H4 (cell line): ENCODE measurements around the gene CHCHD6. TPM values are rescaled to one million over a fixed set of nuclear protein-coding genes. Genes with fewer than 3 reads are reported as not detected.

ENCODE experiments used
- DNase-seq: peaks from one replicate; pipeline ENCODE4 v3.0.0-alpha.2; 2015; ENCODE audit warnings: low spot score
- total RNA-seq: library from RNA; depleted of rRNA; stranded (reverse); fragments of >200 nt; shearing (Covaris generic); gene quantifications from 2 replicates; pipeline ENCODE4 v1.2.3, GENCODE V29; 2014

CHCHD6 gene
- total RNA-seq, 1 experiment from 2014 or later: 16.5 TPM

DNA sequence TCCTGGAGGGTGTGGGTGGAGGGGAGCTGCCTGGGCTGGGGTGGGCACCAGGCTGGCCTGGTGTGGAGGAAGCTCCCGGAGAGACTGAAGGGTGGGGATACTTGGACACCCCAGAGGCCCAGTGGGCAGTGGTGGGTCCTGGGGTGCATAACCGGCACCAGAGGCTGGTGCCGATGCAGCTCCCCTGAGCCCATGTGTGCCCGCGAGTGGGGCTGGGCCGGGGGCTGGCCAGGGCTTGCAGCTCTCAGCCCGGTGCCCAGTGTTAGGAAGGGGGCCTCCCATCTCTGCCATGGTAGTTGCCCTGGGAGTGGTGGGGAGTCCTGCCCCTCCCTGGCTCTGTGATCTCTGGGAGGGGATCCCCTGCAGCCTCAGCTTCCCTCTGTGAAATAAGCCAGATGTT, 288.2 kb downstream of the CHCHD6 start:
- no peak for DNase-seq

DNA sequence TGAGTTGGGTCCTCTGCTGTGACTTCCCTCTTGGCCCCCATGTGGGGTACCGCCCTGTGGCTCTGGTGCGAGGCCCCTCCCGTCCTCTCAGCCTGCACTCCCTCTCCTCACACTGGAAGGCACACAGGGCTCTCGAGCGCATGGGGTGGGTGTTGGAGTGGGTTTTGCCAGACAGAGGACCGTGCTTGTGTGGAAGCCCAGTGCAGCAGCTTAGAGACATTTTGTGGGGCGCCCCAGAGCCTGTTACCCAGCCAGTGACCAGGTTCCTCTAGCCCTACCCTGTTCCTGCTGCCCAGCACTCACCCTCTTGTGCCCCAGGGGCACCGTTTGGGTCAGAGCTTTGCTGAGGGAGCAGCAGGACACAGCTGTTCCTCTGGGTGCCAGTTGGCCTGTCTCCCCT, 288.7 kb downstream of the CHCHD6 start:
- DNase-seq: no peak

DNA sequence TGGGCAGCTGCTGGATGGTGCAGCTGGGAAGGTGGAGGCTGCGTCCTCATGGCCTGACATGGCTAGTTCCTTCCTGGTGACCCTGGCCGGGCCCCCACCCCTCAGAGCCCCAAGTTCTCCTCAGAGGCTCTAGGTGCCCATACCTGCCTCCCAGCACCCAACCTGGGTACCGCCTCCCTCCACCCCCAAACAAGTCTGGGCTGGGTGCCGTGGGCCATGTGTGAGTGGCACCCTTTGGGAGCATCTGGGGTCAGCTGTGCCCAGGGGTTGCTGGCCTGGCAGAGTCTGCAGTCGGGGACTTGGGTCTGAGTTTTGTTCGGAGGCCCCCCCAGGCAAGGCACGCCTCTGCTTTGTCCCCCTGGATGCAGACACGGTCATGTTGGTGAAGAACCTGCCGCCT, 289.4 kb downstream of the CHCHD6 start:
- no peak for DNase-seq

DNA sequence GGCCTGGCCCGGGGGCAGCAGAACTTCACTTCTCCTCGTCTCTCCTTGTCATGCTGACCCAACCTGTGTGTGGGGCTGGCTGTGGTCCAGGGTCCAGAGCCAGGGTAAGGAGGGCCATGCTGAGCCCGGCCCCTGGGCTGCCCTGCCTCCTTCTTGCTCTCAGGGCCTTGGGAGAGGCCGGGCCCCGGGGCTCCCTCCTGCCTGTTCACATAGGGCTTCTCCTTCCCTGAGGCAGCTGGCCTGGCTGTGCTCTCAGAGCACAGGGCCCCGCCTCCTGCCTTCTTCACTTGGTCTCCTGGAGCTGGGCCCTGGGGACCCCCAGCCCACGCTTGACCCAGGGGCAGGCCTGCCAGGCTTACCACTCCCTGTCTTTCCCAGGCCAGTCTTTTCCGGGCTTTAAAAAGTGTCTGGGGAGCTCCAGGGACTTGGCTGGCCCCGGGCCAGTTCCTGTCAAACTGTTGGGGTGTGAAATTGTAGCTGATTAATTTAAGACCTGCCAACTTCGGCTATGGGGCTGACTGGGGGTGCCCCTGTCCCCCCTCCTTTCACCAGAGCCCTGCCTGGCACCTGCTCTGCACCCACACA, 290.7 kb downstream of the CHCHD6 start:
- DNase-seq: no peak

DNA sequence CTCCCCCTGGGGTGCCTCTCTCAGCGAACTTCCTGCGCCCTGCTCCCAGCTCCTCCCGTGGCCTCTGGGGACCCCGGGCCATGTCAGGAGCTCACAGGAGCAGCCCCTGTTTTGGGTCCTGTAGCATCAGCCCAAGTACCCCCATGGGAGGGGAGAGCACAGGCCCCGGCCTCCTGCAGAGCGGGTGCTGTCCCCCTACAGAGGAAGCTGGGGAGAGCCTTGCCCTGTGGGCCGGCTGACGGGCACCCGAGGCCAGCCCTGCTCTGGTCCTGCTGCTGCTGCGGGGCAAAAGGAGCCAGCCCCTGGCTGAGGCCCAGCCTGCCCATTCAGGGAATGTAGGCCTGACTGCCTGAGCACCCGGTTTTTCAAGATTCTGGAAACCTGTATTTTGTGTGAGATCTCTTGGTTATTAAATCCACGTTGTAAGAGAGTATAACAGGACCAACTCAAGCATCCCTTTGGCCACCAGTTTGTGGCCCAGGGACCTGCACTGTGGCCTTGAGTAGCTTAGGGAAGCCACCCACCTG, 291.3 kb downstream of the CHCHD6 start:
- no peak for DNase-seq

DNA sequence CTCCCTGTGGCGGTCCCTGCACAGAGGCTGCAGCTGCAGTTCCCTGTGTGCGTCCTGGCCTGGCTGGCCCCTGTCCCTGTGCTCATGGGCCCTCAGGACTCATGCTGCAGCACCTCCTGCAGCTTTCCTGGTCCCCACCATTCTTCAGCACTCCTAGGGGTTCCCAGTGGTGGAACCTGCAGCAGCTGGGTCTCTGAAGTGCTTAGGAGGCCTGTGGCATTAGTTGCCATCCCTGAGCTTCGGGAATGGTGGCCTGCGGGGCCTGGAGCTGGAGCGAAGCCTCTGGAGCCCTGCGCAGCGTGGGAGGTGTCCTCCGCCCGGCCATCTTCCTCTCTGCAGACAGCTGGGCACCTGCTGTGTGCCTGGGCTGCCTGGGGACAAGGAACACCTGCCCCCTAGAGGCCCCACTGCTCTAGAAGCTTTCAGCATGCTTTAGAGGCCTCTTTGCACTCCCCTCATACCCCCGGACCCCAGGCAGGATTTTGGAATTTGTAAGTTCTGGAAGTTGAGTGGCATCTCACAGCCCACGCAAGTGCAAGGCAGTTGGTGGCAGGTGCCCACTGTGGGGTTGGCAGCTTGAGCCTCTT, 292.0 kb downstream of the CHCHD6 start:
- DNase-seq: no peak

DNA sequence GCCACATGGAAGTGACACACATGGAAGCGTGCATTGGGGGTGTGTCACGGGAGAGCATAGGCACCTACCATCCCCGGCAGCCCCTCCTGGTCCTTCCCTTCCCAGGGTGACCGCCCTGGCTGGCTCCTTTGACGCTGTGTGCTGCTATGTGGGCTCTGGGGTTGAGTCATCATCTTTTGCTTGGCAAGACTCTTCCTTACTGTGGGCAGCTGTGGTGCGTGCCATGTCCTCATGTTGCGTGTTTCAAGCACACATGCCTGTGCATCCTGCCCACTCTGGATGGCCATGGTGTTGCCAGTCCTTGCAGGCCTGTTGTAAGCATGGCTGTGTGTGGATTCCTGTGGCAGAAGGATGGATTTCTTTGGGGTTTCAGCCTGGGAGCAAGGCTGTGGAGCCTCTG, 292.9 kb downstream of the CHCHD6 start:
- no peak for DNase-seq

DNA sequence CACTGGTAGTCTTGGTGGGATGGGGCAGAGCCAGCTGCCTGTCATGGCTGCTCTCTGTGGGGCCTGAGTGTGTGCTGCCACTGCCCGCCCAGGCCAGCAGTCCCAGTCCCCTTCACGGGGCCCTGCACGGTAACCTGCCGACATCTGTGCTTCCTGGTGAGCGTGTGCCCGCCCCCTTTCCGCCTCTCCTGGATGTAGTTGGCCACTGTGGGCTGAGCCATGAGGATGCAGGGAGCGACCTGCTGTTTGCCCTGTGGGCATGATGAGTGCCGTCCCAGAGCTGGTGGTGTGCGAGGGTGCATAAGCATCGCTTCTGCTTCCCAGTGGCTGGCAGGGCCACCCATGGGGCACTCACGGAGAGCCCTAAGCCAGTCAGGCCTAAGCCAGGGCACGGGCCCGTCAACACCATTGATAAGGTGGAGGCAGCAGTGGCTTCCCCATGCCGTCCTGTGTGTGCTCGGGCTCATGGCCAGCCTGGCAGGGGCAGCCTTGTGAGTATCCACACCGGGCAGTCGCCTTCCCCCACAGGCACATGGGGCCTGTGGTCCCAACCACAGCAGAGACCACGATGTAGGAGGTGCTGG, 293.5 kb downstream of the CHCHD6 start:
- no peak for DNase-seq

DNA sequence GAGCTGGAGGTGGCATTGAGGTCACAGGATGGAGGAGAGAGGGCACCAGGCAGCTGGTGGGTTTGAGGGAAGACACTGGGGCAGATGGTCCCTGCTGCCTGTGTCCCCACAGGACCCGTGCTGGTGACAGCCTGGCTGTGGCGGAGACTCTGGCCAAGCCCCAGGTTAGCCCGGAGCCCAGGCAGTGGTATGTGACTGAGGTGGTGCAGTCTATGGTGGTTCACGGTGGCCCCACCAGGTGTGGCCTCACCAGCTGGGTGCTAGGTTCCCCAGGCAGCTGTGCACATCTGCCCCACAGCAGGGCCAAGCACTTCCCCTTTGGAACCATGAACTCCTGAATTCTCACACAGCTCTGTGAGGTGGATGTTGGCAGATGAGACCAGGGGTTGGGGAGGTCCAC, 294.3 kb downstream of the CHCHD6 start:
- DNase-seq: no peak

DNA sequence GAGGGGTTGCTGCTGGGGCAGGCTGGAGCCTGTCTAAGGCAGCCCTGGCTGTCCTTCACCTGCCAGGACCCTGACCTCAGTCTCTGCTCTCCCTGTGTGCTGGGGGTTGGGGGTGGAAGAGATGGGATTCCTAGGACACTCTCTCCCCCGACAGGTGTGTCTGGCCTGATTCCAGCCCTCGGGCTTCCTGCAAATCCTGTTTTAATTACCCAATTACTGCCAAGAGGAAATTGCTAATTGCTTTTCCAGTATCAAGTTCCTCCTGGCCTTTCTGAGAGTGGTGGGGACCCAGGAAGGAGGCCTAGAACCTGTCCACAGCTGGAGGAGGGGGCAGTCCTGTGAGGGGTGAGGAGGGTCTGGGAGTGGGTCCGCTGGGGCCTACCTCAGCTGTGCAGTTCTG, 294.7 kb downstream of the CHCHD6 start:
- no peak for DNase-seq

DNA sequence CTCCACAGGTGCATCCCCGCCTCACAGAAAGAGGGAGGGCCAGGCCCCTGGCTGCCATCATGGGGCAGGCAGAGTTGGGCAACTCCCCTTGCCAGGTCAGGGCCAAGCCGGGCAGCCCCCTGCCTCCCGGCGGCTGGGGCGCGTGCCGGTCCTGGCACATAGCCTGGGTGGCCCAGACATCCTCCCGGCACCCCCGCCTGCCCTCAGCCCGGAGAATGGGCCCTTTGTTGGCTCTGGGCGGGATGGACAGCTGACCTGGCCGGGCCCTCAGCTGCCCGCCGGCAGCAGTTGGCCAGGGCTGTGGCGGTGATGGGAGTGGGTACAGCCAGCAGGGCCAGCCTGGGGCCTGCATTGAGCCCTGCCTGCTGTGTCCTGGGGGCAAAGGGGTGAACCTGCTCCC, 295.3 kb downstream of the CHCHD6 start:
- no peak for DNase-seq

DNA sequence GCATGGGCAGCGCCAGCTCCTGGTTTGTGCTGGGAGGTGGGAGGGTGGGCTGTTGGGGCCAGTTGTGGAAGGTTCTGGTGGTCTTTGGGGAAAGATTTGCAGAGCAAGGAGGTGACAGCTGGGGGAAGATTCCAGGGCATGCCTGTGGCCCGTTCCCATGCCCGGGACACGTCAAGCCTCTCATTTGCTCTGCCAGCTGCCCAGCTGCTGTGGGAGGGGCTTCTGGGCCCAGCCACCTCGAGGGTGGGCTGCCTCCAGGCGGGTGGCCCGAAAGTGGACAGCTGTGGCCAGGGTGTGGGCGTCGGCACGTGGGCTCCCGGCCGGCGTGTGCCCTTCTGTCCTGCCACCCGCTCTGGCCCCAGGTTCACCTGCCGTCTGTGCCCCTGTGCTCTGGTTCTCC, 296.1 kb downstream of the CHCHD6 start:
- DNase-seq: no peak

DNA sequence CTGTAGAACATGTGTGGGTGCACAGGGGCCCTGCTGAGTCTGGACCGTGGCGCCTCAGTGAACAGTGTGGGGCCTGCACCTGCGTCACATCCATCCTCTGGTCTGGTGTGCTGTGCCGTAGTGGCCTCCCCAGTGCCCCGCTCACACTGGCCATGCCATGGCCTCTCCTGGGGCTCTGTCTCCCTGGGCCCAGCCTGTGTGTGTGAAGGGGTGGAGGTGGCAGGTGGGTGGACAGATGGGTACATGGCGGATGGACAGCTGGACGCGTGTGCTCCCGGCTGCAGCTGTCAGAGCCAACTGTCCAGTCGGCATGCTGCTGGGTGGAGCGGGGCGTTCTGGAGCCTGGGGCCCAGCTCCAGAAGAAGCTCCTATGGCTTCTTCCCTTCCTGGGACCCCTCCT, 296.7 kb downstream of the CHCHD6 start:
- no peak for DNase-seq

DNA sequence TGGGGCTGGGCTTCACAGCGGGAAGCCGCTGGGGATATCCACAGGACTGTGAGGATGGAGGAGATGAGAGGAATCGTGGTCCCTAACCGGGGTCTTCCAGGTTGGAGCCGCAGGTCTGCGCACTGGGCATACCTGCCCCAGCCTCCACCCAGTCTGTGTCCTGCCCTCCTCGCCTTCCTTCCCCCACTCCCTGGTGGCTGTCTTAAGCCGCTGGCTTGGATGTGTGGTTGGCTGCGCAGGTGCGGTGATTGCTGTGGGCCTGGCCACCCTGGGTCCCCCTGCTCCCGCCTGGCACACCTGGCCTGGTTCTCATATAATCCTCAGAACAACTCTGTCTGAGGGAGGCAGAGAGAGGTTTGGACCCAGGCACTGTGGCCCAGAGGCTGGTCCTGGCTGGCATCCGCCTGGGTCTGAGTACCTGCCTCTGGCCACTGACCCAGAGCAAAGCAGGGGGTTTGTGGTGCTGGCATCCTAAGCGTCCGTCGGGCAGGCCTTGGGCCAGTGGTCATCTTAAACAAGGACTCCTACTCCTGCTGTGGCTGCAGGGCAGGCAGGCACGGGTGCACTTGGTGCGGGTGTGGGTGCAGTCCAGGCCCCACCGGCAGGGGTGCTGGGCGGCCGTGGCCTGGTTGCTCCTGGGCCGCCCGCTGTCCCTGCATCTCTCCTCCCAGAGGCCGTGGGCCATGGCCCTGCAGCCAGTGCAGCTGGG, 297.6 kb downstream of the CHCHD6 start:
- no peak for DNase-seq

DNA sequence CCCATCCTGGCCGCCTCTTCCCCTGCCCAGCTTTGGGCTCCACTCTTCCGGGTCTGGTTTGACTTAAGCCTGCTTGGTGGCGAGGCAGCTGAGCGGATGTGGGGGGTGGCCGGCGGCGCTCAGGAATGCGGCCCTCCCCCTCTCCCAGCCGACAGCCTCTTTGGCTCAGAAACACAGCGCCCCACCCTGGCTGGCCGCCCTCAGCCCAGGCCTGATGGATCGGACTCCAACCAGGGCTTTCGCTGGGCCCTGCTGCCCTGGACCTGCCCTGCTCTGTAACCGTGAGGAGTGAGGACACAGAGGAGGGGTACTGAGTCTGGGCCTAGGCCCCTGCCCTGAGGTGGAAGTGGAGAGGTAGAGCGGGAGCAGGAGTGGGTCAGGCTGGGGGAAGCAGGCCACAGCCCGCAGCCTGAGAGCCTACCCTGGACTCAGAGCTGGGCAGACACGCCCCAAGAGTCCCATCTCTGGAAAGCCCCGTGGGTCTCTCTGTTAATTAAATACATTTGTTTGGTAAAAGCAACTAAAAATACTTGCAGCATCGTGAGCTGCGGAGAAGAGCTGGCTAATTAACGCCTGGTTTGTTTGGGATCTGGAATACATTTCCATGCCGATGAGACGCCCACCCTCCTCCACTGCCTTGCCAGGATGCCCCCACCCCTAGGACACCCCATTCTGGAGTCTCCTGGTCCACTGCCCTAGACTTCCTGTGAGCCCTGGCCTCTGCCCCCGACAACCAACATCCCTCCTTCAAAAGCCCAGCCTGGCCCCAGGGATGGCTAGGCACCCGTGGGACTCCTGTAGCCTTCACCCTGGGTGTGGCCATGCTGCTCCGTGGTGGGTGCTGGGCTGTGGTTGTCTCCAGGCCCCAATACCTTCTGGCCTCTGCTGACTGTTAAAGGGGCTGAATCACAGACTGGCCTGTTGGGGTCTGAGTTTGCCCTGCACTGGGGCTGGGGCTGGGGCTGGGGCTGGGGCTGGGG, 298.4 kb downstream of the CHCHD6 start:
- peak; percentile 89 for DNase-seq

DNA sequence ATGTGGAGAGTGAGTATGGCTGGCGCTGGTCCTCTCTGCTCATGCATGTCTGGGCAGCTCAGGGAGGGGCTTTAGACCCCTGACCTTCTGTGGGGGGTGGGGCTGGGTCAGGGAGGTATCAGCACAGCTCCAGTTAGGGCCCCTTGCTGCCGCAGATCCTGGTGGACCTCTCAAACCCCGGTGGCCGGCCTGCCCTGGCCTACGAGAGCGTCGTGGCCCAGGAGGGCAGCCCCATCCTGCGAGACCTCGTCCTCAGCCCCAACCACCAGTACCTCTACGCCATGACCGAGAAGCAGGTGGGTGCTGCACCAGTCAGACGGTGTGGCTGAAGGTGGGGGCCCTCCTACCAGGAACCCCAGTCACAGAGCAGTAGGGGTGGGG, 299.1 kb downstream of the CHCHD6 start:
- no peak for DNase-seq

DNA sequence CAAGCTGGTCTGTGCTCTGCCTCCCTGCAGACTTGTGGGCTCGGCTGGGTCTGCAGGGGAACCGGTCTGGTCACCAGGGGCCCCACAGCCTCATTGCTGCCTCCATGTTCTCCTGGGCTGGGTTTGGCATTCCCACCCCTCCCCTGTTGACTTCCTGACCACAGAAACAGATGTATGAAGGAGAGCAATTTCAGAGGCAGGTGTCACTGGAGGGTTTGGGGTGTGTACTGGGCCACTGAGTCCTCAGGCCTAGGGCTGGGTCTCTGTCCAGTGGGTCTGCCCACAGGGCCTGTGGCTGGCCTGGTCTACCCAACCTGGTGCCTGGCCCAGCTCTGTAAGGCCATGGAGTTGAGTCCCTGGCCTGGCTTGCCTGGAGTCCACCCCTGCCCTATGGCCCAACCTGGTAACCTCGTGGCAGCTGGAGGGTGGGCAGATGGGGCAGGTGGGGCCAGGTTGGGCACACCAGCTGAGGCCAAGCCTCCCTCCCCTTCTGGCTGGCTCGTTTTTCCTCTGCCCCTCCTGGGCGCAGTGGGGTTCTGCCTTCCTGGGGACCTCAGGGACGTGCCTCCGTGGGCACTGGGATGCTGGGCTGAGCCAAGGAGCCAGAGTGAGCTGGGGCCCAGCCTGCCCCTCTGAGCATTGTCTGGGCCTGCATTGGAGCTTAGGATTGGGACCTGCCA, 299.7 kb downstream of the CHCHD6 start:
- no peak for DNase-seq

DNA sequence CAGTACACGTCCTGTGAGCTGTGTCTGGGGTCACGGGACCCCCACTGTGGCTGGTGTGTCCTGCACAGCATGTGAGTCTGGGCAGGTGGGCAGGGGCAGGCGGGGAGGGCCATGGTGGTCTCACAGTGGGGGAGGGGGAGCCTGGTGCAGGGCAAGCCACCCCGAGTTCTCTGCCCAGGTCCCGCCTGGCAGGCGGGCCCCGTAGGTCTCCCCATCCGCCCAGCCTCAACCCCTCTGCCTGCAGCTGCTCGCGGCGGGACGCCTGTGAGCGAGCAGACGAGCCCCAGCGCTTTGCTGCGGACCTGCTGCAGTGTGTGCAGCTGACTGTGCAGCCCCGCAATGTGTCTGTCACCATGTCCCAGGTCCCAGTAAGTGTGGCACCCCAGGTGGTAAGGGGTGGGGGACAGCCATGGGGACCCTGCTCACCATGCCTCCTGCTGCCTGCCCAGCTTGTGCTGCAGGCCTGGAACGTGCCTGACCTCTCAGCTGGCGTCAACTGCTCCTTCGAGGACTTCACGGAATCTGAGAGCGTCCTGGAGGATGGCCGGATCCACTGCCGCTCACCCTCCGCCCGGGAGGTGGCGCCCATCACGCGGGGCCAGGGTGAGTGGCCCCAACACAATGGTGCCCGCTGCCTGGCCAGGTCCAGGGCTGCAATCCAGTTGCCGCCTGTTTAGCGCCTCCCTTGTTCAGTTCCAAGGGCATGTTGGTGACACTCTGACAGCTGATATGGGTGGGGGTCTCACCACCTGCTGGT, 300.8 kb downstream of the CHCHD6 start:
- no peak for DNase-seq

DNA sequence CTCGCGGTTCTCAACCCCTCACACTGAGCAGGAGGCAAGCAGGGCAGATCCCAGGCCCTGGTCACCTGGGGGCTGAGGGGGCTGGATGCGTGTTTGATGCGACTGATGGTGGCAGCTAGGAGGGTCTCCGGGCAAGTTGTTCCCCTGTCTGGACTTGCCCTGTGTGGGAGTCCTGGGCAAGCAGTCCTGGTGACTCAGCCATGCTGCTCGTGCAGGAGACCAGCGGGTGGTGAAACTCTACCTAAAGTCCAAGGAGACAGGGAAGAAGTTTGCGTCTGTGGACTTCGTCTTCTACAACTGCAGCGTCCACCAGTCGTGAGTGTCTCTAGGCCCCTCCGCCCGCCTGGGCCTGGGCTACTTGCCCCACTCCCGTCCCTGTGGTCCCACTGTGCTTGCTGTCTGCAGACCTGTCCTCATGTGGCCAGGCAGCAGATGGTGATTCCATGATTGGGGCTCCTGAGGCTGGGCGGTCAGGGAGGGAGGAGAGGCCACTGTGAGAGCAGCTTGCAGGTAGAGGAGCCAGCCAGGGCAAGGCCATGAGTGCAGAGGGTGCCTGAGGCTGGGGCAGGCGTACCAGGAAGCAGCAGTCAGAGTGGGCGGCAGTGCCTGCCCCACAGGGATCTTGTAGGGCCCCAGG, 301.9 kb downstream of the CHCHD6 start:
- no peak for DNase-seq
